Measurements from ENCODE around the gene CABP7.

DNA sequence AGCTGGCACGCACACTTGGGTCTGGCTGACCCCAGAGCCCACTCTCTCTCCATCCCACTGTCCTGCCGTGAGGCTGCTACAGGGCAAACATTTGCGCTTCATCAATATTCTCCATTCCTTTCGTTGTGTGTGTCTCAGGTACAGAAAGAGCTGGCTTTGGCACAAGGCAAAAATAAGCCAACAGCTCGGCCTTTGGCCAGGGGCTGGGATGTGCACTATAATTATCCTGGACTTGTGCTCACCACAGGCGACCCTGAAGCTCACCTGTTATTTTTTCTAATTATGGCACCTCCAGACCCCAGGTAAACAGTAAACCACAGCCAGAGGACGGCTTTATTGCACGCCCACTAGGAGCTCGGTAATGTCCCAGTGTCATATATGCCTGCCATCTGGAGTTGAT, 36.1 kb downstream of the CABP7 start:
- TF ChIP-seq POLR2A (IDR thresholded peaks at IDR 0.05), result no peak
- TF ChIP-seq, protein P1, sequence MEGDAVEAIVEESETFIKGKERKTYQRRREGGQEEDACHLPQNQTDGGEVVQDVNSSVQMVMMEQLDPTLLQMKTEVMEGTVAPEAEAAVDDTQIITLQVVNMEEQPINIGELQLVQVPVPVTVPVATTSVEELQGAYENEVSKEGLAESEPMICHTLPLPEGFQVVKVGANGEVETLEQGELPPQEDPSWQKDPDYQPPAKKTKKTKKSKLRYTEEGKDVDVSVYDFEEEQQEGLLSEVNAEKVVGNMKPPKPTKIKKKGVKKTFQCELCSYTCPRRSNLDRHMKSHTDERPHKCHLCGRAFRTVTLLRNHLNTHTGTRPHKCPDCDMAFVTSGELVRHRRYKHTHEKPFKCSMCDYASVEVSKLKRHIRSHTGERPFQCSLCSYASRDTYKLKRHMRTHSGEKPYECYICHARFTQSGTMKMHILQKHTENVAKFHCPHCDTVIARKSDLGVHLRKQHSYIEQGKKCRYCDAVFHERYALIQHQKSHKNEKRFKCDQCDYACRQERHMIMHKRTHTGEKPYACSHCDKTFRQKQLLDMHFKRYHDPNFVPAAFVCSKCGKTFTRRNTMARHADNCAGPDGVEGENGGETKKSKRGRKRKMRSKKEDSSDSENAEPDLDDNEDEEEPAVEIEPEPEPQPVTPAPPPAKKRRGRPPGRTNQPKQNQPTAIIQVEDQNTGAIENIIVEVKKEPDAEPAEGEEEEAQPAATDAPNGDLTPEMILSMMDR (IDR thresholded peaks at IDR 0.05), result no peak

Measured in thyroid gland (tissue), 4 donors.